ENCODE results near the gene GALNT12. TPM values are rescaled to one million over a fixed set of nuclear protein-coding genes. Genes with fewer than 3 reads are reported as not detected.

GALNT12 gene
- total RNA-seq, 1 experiment from 2014 or later, result 14.8 TPM

- CTCF ChIA-PET, result no interaction called here
- intact Hi-C loops (cut with micrococcal nuclease), result no loop called here
- peak; percentile 82 for ATAC-seq
These were observed 43.3 kb upstream of the GALNT12 start for GRCh38 chr9:98763986-98764745.

GRCh38 chr9:98765256-98765655 is 42.2 kb upstream of the GALNT12 start:
- H4K20me1 ChIP-seq (ENCODE audit: low read length), result no peaks in the 10 kb centered on the region
- no peak overlapping the region for H3K4me3 ChIP-seq (ENCODE audit: low read length)
- peaks cover 9% of the 10 kb centered on the region for H3K36me3 ChIP-seq (ENCODE audit: low read depth, low read length)
- no peak overlapping the region for H2AFZ ChIP-seq (ENCODE audit: low read length)
- intact Hi-C loops (cut with micrococcal nuclease), result no loop called here
- H3K4me1 ChIP-seq (ENCODE audit: insufficient read depth, low read length), result no peaks in the 10 kb centered on the region
- H3K9me3 ChIP-seq (ENCODE audit: low read length), result no peaks in the 10 kb centered on the region
- no peaks in the 10 kb centered on the region for H3F3A ChIP-seq (ENCODE audit: low read length, unreplicated experiment)
- TF ChIP-seq CTCF (conservative IDR thresholded peaks at IDR 0.05; ENCODE audit: low read depth, low read length) (no peak), EZH2 (IDR thresholded peaks at IDR 0.05; ENCODE audit: low read length, unreplicated experiment) (no peak), EZH2phosphoT487 (IDR thresholded peaks at IDR 0.05; ENCODE audit: borderline replicate concordance, low read length) (no peak)
- no peaks in the 10 kb centered on the region for H3K9me2 ChIP-seq (replicated peaks; ENCODE audit: low read length)
- POLR2A ChIA-PET (ENCODE audit: unreplicated experiment), result no interaction called here
- H3K79me2 ChIP-seq (ENCODE audit: low read length), result no peaks in the 10 kb centered on the region
- H3K27ac ChIP-seq (ENCODE audit: low read length), result no peak overlapping the region
- no TSS peak for BruUV-seq (replicated peaks)
- H3K27me3 ChIP-seq (ENCODE audit: low read length), result no peaks in the 10 kb centered on the region
- DNase-seq, result no peak
- no peak overlapping the region for H3K4me2 ChIP-seq (ENCODE audit: low read length)
- no peak overlapping the region for H3K9ac ChIP-seq (ENCODE audit: low read length)
- no peak for ATAC-seq
- CTCF ChIA-PET, result interaction anchor here (0.6 kb wide), 1 partner anchor 10 kb away, joined by 3 read pairs; no protein-coding TSS in a partner anchor

More at GRCh38 chr9:98763986-98764745, 43.3 kb upstream of the GALNT12 start:
- no peaks in the 10 kb centered on the region for H3K79me2 ChIP-seq (ENCODE audit: low read length)
- no peak for TF ChIP-seq EZH2 (IDR thresholded peaks at IDR 0.05; ENCODE audit: low read length, unreplicated experiment)
- no peak for TF ChIP-seq CTCF (conservative IDR thresholded peaks at IDR 0.05; ENCODE audit: low read depth, low read length)
- TF ChIP-seq EZH2phosphoT487 (IDR thresholded peaks at IDR 0.05; ENCODE audit: borderline replicate concordance, low read length), result no peak
- peaks cover 11% of the 10 kb centered on the region for H3K36me3 ChIP-seq (ENCODE audit: low read depth, low read length)
- POLR2A ChIA-PET (ENCODE audit: unreplicated experiment), result no interaction called here
- H3K9ac ChIP-seq (ENCODE audit: low read length), result no peak overlapping the region
- H3K4me3 ChIP-seq (ENCODE audit: low read length), result no peak overlapping the region
- no peak overlapping the region for H2AFZ ChIP-seq (ENCODE audit: low read length)
- no peak overlapping the region for H3K4me2 ChIP-seq (ENCODE audit: low read length)
- no peak overlapping the region for H3K27ac ChIP-seq (ENCODE audit: low read length)
- H4K20me1 ChIP-seq (ENCODE audit: low read length), result no peaks in the 10 kb centered on the region
- no peaks in the 10 kb centered on the region for H3F3A ChIP-seq (ENCODE audit: low read length, unreplicated experiment)
- no peaks in the 10 kb centered on the region for H3K4me1 ChIP-seq (ENCODE audit: insufficient read depth, low read length)
- no TSS peak for BruUV-seq (replicated peaks)
- H3K9me2 ChIP-seq (replicated peaks; ENCODE audit: low read length), result no peaks in the 10 kb centered on the region
- no peaks in the 10 kb centered on the region for H3K27me3 ChIP-seq (ENCODE audit: low read length)
- no peaks in the 10 kb centered on the region for H3K9me3 ChIP-seq (ENCODE audit: low read length)
- peak; percentile 13 for DNase-seq

GRCh38 chr9:98766586-98766985 is 40.9 kb upstream of the GALNT12 start:
- no peak overlapping the region for H2AFZ ChIP-seq (ENCODE audit: low read length)
- BruUV-seq (replicated peaks), result no TSS peak
- no peaks in the 10 kb centered on the region for H3F3A ChIP-seq (ENCODE audit: low read length, unreplicated experiment)
- no peak overlapping the region for H3K27ac ChIP-seq (ENCODE audit: low read length)
- H3K27me3 ChIP-seq (ENCODE audit: low read length), result no peaks in the 10 kb centered on the region
- peaks cover 15% of the 10 kb centered on the region for H3K36me3 ChIP-seq (ENCODE audit: low read depth, low read length)
- no peak for TF ChIP-seq CTCF (conservative IDR thresholded peaks at IDR 0.05; ENCODE audit: low read depth, low read length)
- TF ChIP-seq EZH2phosphoT487 (IDR thresholded peaks at IDR 0.05; ENCODE audit: borderline replicate concordance, low read length), result no peak
- DNase-seq, result no peak
- no peak overlapping the region for H3K4me3 ChIP-seq (ENCODE audit: low read length)
- intact Hi-C loops (cut with micrococcal nuclease), result no loop called here
- POLR2A ChIA-PET (ENCODE audit: unreplicated experiment), result no interaction called here
- no peak overlapping the region for H3K4me2 ChIP-seq (ENCODE audit: low read length)
- no peaks in the 10 kb centered on the region for H4K20me1 ChIP-seq (ENCODE audit: low read length)
- H3K9me2 ChIP-seq (replicated peaks; ENCODE audit: low read length), result no peaks in the 10 kb centered on the region
- no peak for ATAC-seq
- no peaks in the 10 kb centered on the region for H3K9me3 ChIP-seq (ENCODE audit: low read length)
- H3K9ac ChIP-seq (ENCODE audit: low read length), result no peak overlapping the region
- H3K79me2 ChIP-seq (ENCODE audit: low read length), result no peaks in the 10 kb centered on the region
- CTCF ChIA-PET, result no interaction called here
- H3K4me1 ChIP-seq (ENCODE audit: insufficient read depth, low read length), result no peaks in the 10 kb centered on the region
